NCI-H128 (cell line): ENCODE data around the gene UBAC1.

Experiments used
- DNase-seq: peaks from one replicate; lab custom pipeline; 2025; ENCODE audit not compliant: unreplicated experiment; lab: John Stamatoyannopoulos, UW

Gene UBAC1

DNA sequence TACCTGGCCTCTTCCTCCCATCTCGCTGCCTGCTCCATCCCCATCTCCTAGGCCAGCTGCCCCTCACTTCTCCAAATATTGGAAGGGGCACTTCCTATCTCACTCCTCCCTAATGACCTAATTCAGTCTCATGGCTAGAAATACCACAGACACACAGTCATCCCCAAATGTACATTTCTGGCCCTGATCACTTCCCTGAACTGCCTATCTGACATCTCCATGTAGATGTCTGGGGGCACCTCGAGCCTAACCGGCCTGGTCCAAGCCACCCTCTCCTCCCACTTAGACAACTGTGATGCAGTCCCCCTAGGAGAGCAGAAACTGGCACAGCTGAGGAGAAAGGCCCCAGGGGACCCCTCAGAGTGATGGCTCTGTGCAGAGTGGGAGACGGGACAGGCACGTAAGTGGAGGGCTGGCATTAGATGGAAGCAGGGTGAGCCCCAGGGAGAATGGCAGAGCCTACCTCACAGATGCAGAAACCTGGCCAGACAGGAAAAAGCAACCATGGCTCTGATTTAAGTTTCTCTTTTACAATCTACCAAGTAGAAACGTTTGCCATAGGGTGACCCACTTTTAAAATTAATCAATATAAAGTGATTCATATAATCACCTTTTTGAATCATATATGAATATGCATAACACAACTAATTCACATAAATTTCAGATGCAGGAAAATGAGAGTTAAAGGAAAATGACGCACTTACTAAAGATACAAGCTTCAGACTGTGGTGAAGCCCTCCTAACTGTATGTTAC is 75.9 kb downstream of the UBAC1 start:
- no peak for DNase-seq

DNA sequence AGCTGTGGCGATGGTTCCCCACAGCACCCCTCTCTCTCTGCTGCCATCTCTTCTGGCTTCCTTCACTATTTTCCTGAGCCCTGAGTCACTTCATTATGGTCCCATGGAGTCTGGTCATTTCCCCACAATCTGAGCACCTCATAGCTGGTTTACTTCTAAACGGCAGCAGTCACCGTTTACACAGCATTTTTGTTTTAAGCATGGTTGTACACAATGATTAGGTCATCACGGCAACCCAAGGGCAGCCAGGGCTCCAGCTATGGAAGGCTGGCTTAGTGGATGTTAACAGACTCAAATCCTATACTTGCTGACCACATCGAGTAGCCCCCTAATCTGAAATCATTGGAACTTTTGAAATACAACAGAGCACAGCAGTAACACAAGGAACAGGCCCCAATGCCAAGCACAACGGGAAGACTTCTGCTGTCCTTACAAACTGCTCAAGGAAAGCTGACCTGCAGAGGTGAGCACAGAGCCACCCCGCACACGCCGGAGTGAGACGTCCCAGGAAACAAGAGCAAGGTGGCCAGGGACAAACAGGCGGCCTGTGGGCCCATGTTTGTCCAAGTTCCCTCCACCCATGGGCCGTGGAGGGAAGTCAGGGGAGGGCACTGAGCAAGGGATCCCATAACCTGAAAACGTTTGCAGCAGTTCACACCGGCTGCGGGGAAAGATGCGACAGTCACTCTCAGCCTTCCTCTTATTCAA is 76.7 kb downstream of the UBAC1 start:
- DNase-seq: no peak

DNA sequence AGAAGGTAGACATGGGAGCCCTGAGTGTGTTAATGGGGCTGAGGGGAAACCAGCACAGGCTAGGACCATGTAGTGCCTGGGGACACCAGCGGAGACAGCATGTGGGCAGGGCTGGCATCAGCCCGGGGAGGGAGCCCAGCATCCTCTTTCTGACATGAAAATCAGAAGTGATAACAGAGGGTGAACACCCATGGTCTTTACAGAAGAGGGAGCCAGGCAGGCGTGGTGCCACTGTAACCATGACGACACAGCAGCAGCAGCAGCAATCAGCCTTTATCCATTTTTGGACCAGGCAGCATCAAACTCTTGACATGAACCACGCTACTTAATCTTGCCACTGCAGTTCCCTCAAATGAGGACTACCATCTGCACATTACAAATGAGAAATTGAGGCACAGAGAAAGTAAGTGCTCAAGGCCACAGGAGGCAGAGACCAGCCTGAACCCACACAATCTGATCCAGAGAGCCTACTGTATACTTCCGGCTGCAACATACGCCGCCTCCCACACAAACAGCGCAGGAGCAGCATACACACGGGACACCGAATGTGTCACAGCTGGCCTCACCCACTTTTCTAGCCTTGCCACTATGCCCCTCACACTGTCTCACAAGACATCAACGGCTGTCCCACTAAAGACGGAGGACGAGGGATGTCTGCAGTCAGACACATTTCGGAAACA is 77.6 kb downstream of the UBAC1 start:
- no peak for DNase-seq
